Suprapubic skin (tissue), 4 donors: Measurements from ENCODE around the gene VWDE. TPM values are rescaled to one million over a fixed set of nuclear protein-coding genes. Genes with fewer than 3 reads are reported as not detected.

ENCODE experiments used
- DNase-seq, 2 donors: peaks; one replicate each; pipeline ENCODE4 v3.0.0-alpha.2; 2019; ENCODE audit warnings: low spot score in 2 of 2
- H3K27ac ChIP-seq: fragments of 200-600 bp; sonication (generic); one replicate; pipeline ENCODE4 v1.5.1; 2019
- H3K27me3 ChIP-seq: fragments of 200-600 bp; sonication (generic); one replicate; pipeline ENCODE4 v1.5.1; 2019
- H3K36me3 ChIP-seq: fragments of 200-600 bp; sonication (generic); one replicate; pipeline ENCODE4 v1.5.1; 2019
- H3K4me1 ChIP-seq: fragments of 200-600 bp; sonication (generic); one replicate; pipeline ENCODE4 v1.5.1; 2019
- H3K4me3 ChIP-seq: fragments of 200-600 bp; sonication (generic); one replicate; pipeline ENCODE4 v1.5.1; 2019; ENCODE audit warnings: mild to moderate bottlenecking
- H3K9me3 ChIP-seq: fragments of 200-600 bp; sonication (generic); one replicate; pipeline ENCODE4 v1.5.1; 2019
- EP300 ChIP-seq: sonication (generic); formaldehyde crosslinking; IDR thresholded peaks from one replicate; pipeline ENCODE4 v1.6.1; 2017; ENCODE audit warnings: antibody characterized with exemption
- POLR2A ChIP-seq, 2 donors: fragments of 450-650 bp; IDR thresholded peaks; one replicate each; pipeline ENCODE4 v1.6.1; 2017; ENCODE audit warnings: antibody characterized with exemption in 2 of 2, mild to moderate bottlenecking in 2 of 2, moderate library complexity in 2 of 2
- POLR2AphosphoS5 ChIP-seq, 3 donors: sonication (generic); formaldehyde crosslinking; IDR thresholded peaks; one replicate each; pipeline ENCODE4 v1.6.1; 2017; ENCODE audit warnings: antibody characterized with exemption in 3 of 3
- WGBS: methylation state at CpG from one replicate; pipeline ENCODE4 v1.1.5; 2018; 5-methylcytosine and 5-hydroxymethylcytosine counted together
- total RNA-seq, 4 donors: library from RNA; depleted of rRNA; stranded (reverse); fragments of >200 nt; gene quantifications; one replicate each; pipeline ENCODE4 v1.1.0, GENCODE V29; 2016
- TF ChIP-seq, protein P1 (sequence below), 2 donors: fragments of 200-600 bp in 1 of 2; fragments of 450-650 bp in 1 of 2; sonication (generic) in 1 of 2; IDR thresholded peaks; one replicate each; pipeline ENCODE4 v1.5.1; 2016 to 2019; ENCODE audit warnings: antibody characterized with exemption in 2 of 2, mild to moderate bottlenecking in 1 of 2, moderate library complexity in 1 of 2

The VWDE gene
- total RNA-seq, 4 donors from 2014 or later = 0.26 to 2.6 (median 0.51) TPM; not detected in 1

DNA sequence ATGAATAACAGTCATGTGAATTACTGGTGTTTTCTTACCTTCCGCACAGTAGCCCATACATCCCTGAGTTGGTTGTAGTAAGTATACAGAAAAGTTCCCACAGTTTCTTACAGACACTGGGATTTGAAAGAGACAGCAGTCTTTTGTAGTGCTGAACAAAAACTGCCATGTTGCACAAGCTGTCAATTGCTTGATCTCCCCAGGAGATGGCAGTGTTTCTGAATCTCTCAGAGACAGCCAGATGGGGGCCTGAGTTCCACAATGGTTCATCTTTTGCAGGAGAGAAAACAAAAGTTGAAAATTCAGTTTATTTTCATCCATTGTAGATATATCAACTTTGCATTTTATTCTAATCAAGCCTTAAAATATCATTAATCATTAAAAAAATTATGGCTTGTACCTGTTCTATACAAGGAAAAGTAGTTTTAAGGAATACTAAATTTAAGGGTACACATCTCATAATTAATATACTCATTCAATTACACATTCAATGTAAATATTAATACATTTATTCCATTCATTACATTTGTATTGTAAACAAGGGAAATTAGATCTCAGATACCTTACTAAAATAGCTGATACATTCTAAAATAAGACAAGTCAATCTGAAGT, 14.5 kb downstream of the VWDE start:
- 73% methylated on average over 1 of the region's 1 CpG for WGBS
- Histone ChIP-seq H3K4me3 (no peak overlapping the region), H3K9me3 (no peaks in the 10 kb centered on the region), H3K27ac (no peak overlapping the region), H3K36me3 (no peaks in the 10 kb centered on the region), H3K4me1 (no peaks in the 10 kb centered on the region), H3K27me3 (no peaks in the 10 kb centered on the region)
- TF ChIP-seq, protein P1, sequence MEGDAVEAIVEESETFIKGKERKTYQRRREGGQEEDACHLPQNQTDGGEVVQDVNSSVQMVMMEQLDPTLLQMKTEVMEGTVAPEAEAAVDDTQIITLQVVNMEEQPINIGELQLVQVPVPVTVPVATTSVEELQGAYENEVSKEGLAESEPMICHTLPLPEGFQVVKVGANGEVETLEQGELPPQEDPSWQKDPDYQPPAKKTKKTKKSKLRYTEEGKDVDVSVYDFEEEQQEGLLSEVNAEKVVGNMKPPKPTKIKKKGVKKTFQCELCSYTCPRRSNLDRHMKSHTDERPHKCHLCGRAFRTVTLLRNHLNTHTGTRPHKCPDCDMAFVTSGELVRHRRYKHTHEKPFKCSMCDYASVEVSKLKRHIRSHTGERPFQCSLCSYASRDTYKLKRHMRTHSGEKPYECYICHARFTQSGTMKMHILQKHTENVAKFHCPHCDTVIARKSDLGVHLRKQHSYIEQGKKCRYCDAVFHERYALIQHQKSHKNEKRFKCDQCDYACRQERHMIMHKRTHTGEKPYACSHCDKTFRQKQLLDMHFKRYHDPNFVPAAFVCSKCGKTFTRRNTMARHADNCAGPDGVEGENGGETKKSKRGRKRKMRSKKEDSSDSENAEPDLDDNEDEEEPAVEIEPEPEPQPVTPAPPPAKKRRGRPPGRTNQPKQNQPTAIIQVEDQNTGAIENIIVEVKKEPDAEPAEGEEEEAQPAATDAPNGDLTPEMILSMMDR (IDR thresholded peaks at IDR 0.05) = peak; percentile 17 to 58
- no peak for TF ChIP-seq POLR2A (IDR thresholded peaks at IDR 0.05)
- DNase-seq = no peak

DNA sequence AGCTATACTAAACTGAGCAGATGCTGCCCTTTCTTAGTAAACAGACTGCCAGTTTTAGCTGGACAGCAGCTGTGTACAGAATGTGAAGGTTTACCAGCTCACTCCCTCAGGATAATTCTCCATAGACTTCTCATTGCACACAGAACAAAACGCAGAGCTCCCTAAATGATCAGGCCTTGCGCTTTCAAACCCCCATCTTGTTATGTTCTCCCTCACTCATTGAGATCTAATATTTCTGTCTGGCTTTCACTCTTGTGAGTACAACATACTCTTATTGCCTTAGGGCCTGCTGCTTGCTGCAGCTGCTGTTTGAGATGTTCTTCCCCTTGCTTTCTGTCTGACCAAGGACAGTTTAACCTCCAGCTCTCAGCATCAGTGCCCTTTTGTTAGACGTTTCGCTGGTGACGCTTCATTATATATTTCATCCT, 17.3 kb downstream of the VWDE start:
- WGBS = 66% methylated on average over 5 of the region's 5 CpGs
- H3K4me1 ChIP-seq = no peaks in the 10 kb centered on the region
- no peak for DNase-seq
- TF ChIP-seq, protein P1 (IDR thresholded peaks at IDR 0.05) = no peak
- no peak for TF ChIP-seq POLR2AphosphoS5 (IDR thresholded peaks at IDR 0.05)
- H3K27ac ChIP-seq = no peak overlapping the region
- no peaks in the 10 kb centered on the region for H3K27me3 ChIP-seq
- H3K9me3 ChIP-seq = no peaks in the 10 kb centered on the region
- H3K4me3 ChIP-seq = no peak overlapping the region
- no peaks in the 10 kb centered on the region for H3K36me3 ChIP-seq

DNA sequence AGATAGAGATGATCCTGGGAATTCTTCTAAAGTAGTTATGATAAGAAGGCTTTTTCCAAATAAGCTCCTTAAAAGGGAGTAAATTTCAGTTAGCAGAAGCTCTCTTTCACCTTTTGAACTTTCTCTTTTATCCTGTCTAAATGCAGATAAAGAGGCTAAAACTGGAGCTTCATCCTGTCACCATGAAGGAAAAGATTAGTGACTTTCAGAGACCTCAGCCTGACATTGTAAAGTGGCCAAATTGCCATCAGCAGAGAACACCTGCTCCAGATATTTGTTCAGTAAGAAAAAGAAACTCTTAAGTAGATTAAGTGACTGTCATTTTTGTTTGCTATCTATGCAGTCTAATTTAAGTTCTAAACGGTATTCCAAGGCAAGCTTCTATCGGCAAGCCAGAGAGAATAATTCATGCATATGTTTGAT, 18.3 kb downstream of the VWDE start:
- WGBS = 32% methylated on average over 2 of the region's 2 CpGs
- Histone ChIP-seq H3K9me3 (no peaks in the 10 kb centered on the region), H3K27me3 (no peaks in the 10 kb centered on the region), H3K36me3 (no peaks in the 10 kb centered on the region), H3K27ac (no peak overlapping the region), H3K4me1 (no peaks in the 10 kb centered on the region), H3K4me3 (no peak overlapping the region)
- TF ChIP-seq POLR2A (IDR thresholded peaks at IDR 0.05) = no peak
- TF ChIP-seq POLR2AphosphoS5 (IDR thresholded peaks at IDR 0.05) = no peak
- no peak for TF ChIP-seq EP300
- TF ChIP-seq, protein P1 (IDR thresholded peaks at IDR 0.05) = no peak
- DNase-seq = no peak

DNA sequence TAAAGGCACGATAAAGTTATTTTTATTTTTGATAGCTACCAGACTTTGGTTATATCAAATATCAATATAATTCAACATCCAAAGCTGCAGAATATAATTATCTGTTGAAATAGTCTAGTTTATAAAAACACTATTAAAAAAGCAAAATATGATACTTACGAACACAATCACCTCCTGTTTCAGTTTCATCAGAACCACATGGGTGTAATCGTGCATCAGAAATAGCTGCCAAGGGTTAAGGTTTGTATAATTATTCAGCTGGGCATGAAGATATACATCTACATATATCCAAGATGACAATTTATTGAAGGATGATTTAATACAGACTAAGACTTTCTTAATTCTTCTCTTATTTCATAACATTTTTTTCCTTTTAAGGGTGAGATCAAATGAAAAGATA, 20.3 kb downstream of the VWDE start:
- no peak overlapping the region for H3K4me3 ChIP-seq
- no peaks in the 10 kb centered on the region for H3K9me3 ChIP-seq
- no peaks in the 10 kb centered on the region for H3K27me3 ChIP-seq
- DNase-seq = no peak
- no peaks in the 10 kb centered on the region for H3K4me1 ChIP-seq
- no peak for TF ChIP-seq EP300
- no peak for TF ChIP-seq POLR2AphosphoS5 (IDR thresholded peaks at IDR 0.05)
- TF ChIP-seq, protein P1 (IDR thresholded peaks at IDR 0.05) = no peak
- TF ChIP-seq POLR2A (IDR thresholded peaks at IDR 0.05) = no peak
- H3K27ac ChIP-seq = no peak overlapping the region
- no peaks in the 10 kb centered on the region for H3K36me3 ChIP-seq
- 52% methylated on average over 3 of the region's 3 CpGs for WGBS

DNA sequence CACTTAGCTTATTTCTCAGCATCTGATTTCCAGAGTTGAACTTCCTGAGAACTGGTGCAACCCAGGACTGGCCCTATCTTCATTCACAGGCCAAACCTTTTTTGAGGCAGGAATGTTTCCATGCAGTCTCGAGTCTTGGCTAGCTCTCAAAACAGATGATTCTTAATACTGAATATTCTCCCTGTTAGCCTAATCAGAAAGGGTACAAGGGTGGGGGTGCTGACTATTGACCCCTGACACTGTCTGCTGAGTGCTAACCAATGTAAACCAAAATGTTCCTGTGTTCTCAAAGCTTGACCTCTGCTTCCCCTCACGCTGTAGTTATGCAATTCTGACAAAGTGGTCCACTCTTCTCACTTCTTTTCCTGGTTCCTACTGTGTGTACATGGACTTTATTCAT, 25.3 kb downstream of the VWDE start:
- H3K9me3 ChIP-seq = no peaks in the 10 kb centered on the region
- H3K27me3 ChIP-seq = no peaks in the 10 kb centered on the region
- H3K4me1 ChIP-seq = no peaks in the 10 kb centered on the region
- TF ChIP-seq, protein P1 (IDR thresholded peaks at IDR 0.05) = no peak
- TF ChIP-seq POLR2A (IDR thresholded peaks at IDR 0.05) (no peak), POLR2AphosphoS5 (IDR thresholded peaks at IDR 0.05) (no peak), EP300 (no peak)
- DNase-seq = no peak
- H3K36me3 ChIP-seq = no peaks in the 10 kb centered on the region
- no peak overlapping the region for H3K4me3 ChIP-seq
- WGBS = 56% methylated on average over 2 of the region's 2 CpGs
- H3K27ac ChIP-seq = no peak overlapping the region
